Liver (tissue), 9 donors: ENCODE results near the gene MEN1. TPM values are rescaled to one million over a fixed set of nuclear protein-coding genes. Genes with fewer than 3 reads are reported as not detected.
A peak's percentile ranks its signal among the peaks of the same experiment; 100 is the strongest.

Source experiments
- DNase-seq: peaks from one replicate; pipeline ENCODE4 v3.0.0-alpha.2; 2017; ENCODE audit warnings: low spot score
- H3K27ac ChIP-seq, 2 donors: one replicate each; pipeline ENCODE4 v1.7.0; 2013; ENCODE audit warnings: inconsistent platforms in 2 of 2, low read length in 2 of 2, control low read depth in 1 of 2, low read depth in 1 of 2, mild to moderate bottlenecking in 1 of 2
- H3K27me3 ChIP-seq, 4 donors: one replicate each; pipeline versions ENCODE4 v1.6.1 to v1.7.0; 2013; ENCODE audit warnings: low read length in 3 of 4, inconsistent platforms in 1 of 4, mild to moderate bottlenecking in 1 of 4, moderate library complexity in 1 of 4; ENCODE audit not compliant: control insufficient read depth in 4 of 4, insufficient read depth in 4 of 4
- H3K36me3 ChIP-seq, 4 donors: one replicate each; pipeline versions ENCODE4 v1.6.1 to v1.7.0; 2013; ENCODE audit warnings: low read length in 3 of 4, mild to moderate bottlenecking in 3 of 4, low read depth in 1 of 4, moderate library complexity in 1 of 4; ENCODE audit not compliant: control insufficient read depth in 4 of 4, insufficient read depth in 3 of 4
- H3K4me1 ChIP-seq, 4 donors: one replicate each; pipeline versions ENCODE4 v1.6.1 to v1.7.0; 2013; ENCODE audit warnings: low read length in 3 of 4, mild to moderate bottlenecking in 3 of 4, moderate library complexity in 1 of 4; ENCODE audit not compliant: control insufficient read depth in 4 of 4, insufficient read depth in 4 of 4
- H3K4me3 ChIP-seq, 3 donors: one replicate each; pipeline versions ENCODE4 v1.6.1 to v1.7.0; 2013; ENCODE audit warnings: low read length in 3 of 3, control low read depth in 1 of 3, low read depth in 1 of 3, mild to moderate bottlenecking in 1 of 3
- H3K9ac ChIP-seq, 2 donors: one replicate each; pipeline ENCODE4 v1.7.0; 2013; ENCODE audit warnings: low read length in 2 of 2, mild to moderate bottlenecking in 2 of 2, moderate library complexity in 2 of 2, control low read depth in 1 of 2, low read depth in 1 of 2
- H3K9me3 ChIP-seq, 4 donors: one replicate each; pipeline versions ENCODE4 v1.6.1 to v1.7.0; 2013; ENCODE audit warnings: low read length in 3 of 4; ENCODE audit not compliant: control insufficient read depth in 4 of 4
- ATF3 ChIP-seq: IDR thresholded peaks from 2 replicates; pipeline ENCODE4 v1.6.1; 2016; ENCODE audit warnings: antibody characterized with exemption
- EGR1 ChIP-seq, 2 donors: IDR thresholded peaks; 2 replicates each; pipeline ENCODE4 v1.6.1; 2016 to 2018; ENCODE audit warnings: antibody characterized with exemption in 2 of 2, low read depth in 2 of 2
- FOXA1 ChIP-seq: IDR thresholded peaks from 2 replicates; pipeline ENCODE4 v1.6.1; 2016; ENCODE audit warnings: antibody characterized with exemption
- FOXA2 ChIP-seq: IDR thresholded peaks from 2 replicates; pipeline ENCODE4 v1.6.1; 2016; ENCODE audit warnings: antibody characterized with exemption
- JUND ChIP-seq, 2 donors: IDR thresholded peaks; 2 replicates each; pipeline ENCODE4 v1.6.1; 2016; ENCODE audit warnings: antibody characterized with exemption in 2 of 2
- MAX ChIP-seq: IDR thresholded peaks from 2 replicates; pipeline ENCODE4 v1.6.1; 2016; ENCODE audit warnings: antibody characterized with exemption
- NR2F2 ChIP-seq: IDR thresholded peaks from 2 replicates; pipeline ENCODE4 v1.6.1; 2016; ENCODE audit warnings: antibody characterized with exemption
- REST ChIP-seq: IDR thresholded peaks from 2 replicates; pipeline ENCODE4 v1.6.1; 2016; ENCODE audit warnings: antibody characterized with exemption, mild to moderate bottlenecking
- RXRA ChIP-seq, 2 donors: IDR thresholded peaks; 2 replicates each; pipeline ENCODE4 v1.6.1; 2017 to 2018; ENCODE audit warnings: antibody characterized with exemption in 2 of 2, mild to moderate bottlenecking in 1 of 2
- SP1 ChIP-seq: IDR thresholded peaks from 2 replicates; pipeline ENCODE4 v1.6.1; 2018; ENCODE audit warnings: antibody characterized with exemption, mild to moderate bottlenecking
- TAF1 ChIP-seq: conservative IDR thresholded peaks from 2 replicates; pipeline ENCODE4 v1.6.1; 2016; ENCODE audit warnings: antibody characterized with exemption, mild to moderate bottlenecking
- YY1 ChIP-seq: IDR thresholded peaks from 2 replicates; pipeline ENCODE4 v1.6.1; 2016; ENCODE audit warnings: antibody characterized with exemption, mild to moderate bottlenecking
- ZBTB33 ChIP-seq: IDR thresholded peaks from 2 replicates; pipeline ENCODE4 v1.6.1; 2016; ENCODE audit warnings: antibody characterized with exemption
- WGBS: extraction: QIAGEN DNeasy Blood & Tissue Kit; methylation state at CpG from one replicate; pipeline ENCODE4 v1.1.7; 2013; 5-methylcytosine and 5-hydroxymethylcytosine counted together
- polyA plus RNA-seq, 2 donors: library from polyadenylated mRNA; stranded (reverse) in 1 of 2; unstranded in 1 of 2; fragments of 200-250 nt in 1 of 2; fragments of >200 nt in 1 of 2; fragmentation: Nextera tagmentation in 1 of 2; extraction: Ambion mirVana in 1 of 2; gene quantifications; one replicate each; pipeline versions ENCODE4 v1.2.1 to v1.2.3, GENCODE V29; 2013 to 2015
- total RNA-seq, 2 donors: library from RNA; depleted of rRNA; stranded (reverse); fragments of >200 nt; gene quantifications; one replicate each; pipeline ENCODE4 v1.2.3, GENCODE V29; 2014
- donor health status: healthy.
- donor health status: healthy.
- donor health status: healthy.
- donor health status: healthy.
- donor health status: healthy.

Gene MEN1
- total and polyA plus RNA-seq, 4 donors = 9.0 to 15.1 (median 13.4) TPM

- Histone ChIP-seq H3K36me3 (peaks cover 0 to 10% (median 6%) of the 10 kb centered on the region in 4 donors), H3K4me1 (peaks cover 2 to 27% (median 15%) of the 10 kb centered on the region in 4 donors), H3K9ac (no peak overlapping the region), H3K9me3 (no peaks in the 10 kb centered on the region), H3K27ac (peak overlapping the region; percentile 45 to 58), H3K27me3 (no peaks in the 10 kb centered on the region), H3K4me3 (no peak overlapping the region)
- no peak for DNase-seq
- WGBS = 83% methylated on average over 45 of the region's 45 CpGs
- TF ChIP-seq YY1 = no peak
- TF ChIP-seq RXRA (IDR thresholded peaks at IDR 0.05) = peak in 1 of 2 donors; percentile 33
- TF ChIP-seq FOXA2 = no peak
- no peak for TF ChIP-seq TAF1
- no peak for TF ChIP-seq MAX
- TF ChIP-seq SP1 = no peak
- TF ChIP-seq NR2F2 = peak; percentile 73
- TF ChIP-seq JUND (IDR thresholded peaks at IDR 0.05) = peak; percentile 94 to 96
- TF ChIP-seq REST = no peak
- no peak for TF ChIP-seq ATF3
Observed at GRCh38 chr11:64854534-64855502, 44.5 kb upstream of the MEN1 start.

- Histone ChIP-seq H3K27ac (peak overlapping the region; percentile 45 to 58), H3K4me3 (no peak overlapping the region), H3K27me3 (no peaks in the 10 kb centered on the region), H3K4me1 (peaks cover 7 to 32% (median 20%) of the 10 kb centered on the region in 4 donors), H3K9ac (no peak overlapping the region), H3K9me3 (no peaks in the 10 kb centered on the region), H3K36me3 (peaks cover 0 to 9% (median 3%) of the 10 kb centered on the region in 4 donors)
- no peak for DNase-seq
- 96% methylated on average over 25 of the region's 25 CpGs for WGBS
- TF ChIP-seq SP1 = no peak
- TF ChIP-seq ZBTB33 = no peak
- no peak for TF ChIP-seq REST
- no peak for TF ChIP-seq FOXA1
- no peak for TF ChIP-seq EGR1 (IDR thresholded peaks at IDR 0.05; ENCODE audit: low read depth in 2 of 2)
- TF ChIP-seq YY1 = no peak
Observed at GRCh38 chr11:64854157-64854533, 43.8 kb upstream of the MEN1 start.
